Bronchial epithelial cell (primary cell): ENCODE results near the gene SPCS3. TPM values are rescaled to one million over a fixed set of nuclear protein-coding genes. Genes with fewer than 3 reads are reported as not detected.
"Not testable (repeated sequence)": the region's sequence is repeated elsewhere in the genome, so short reads cannot be mapped to it uniquely, and the experiment has no call there.

ENCODE experiments used
- DNase-seq: peaks from one replicate; pipeline ENCODE4 v3.0.0-alpha.2; 2010; ENCODE audit warnings: low read depth
- FAIRE-seq: peaks from 2 replicates; lab custom pipeline; 2011; peaks lifted over from hg19 to GRCh38; lab: Jason Lieb, UNC
- H3K27me3 ChIP-seq: 2 replicates; pipeline ENCODE4 v1.5.1; 2011; ENCODE audit warnings: low read length; ENCODE audit not compliant: control insufficient read depth, insufficient read depth
- H3K36me3 ChIP-seq: 2 replicates; pipeline ENCODE4 v1.5.1; 2011; ENCODE audit warnings: low read length; ENCODE audit not compliant: control insufficient read depth, insufficient read depth
- H3K4me3 ChIP-seq: 2 replicates; pipeline ENCODE4 v1.5.1; 2011; ENCODE audit warnings: mild to moderate bottlenecking, low read depth, low read length, control low read depth
- CTCF ChIP-seq: IDR thresholded peaks from 2 replicates; pipeline ENCODE4 v1.5.1; 2011; ENCODE audit warnings: mild to moderate bottlenecking, moderate library complexity, low read length, control low read depth, inconsistent platforms; ENCODE audit not compliant: insufficient read depth, severe bottlenecking
- total RNA-seq: library from RNA; depleted of rRNA; stranded (reverse); fragments of >200 nt; gene quantifications from 2 replicates; pipeline ENCODE4 v1.2.1, GENCODE V29; 2014

SPCS3 gene
- total RNA-seq, 1 donor from 2014 or later: 143 TPM

DNA sequence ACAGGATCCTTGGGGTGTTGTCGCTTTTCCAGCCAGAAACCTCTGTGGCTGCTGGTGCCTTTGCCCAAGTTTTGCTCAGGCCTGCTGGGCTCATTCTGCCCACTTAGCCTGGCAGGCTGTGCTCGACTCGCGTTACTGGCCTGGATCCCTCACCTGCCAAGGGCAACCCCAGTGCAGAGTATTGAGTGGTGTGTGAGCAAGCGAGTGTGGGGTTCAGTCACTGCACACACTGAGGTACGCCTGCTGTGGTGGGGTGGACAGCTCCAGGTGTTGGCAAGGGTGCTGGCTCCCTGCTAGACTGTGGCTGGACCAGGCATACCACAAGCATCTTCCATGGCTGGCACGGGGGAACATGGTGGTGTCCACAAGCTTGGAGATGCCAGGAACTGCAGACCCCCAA lies 22.6 kb downstream of the SPCS3 start:
- Histone ChIP-seq H3K4me3 (no peak overlapping the region), H3K36me3 (no peaks in the 10 kb centered on the region), H3K27me3 (no peaks in the 10 kb centered on the region)
- TF ChIP-seq CTCF: no peak
- DNase-seq: no peak
- no peak for FAIRE-seq

GRCh38 chr4:176343286-176343685 lies 23.5 kb downstream of the SPCS3 start:
- Histone ChIP-seq H3K36me3 (no peaks in the 10 kb centered on the region), H3K27me3 (no peaks in the 10 kb centered on the region), H3K4me3 (no peak overlapping the region)
- FAIRE-seq: no peak
- no peak for DNase-seq
- TF ChIP-seq CTCF: no peak

- peak; percentile 7 for DNase-seq
- not testable (repeated sequence) for H3K27me3 ChIP-seq, FAIRE-seq, H3K4me3 ChIP-seq, H3K36me3 ChIP-seq
These were observed 25.6 kb downstream of the SPCS3 start for GRCh38 chr4:176345346-176345745.

- DNase-seq, H3K4me3 ChIP-seq, H3K27me3 ChIP-seq, H3K36me3 ChIP-seq, FAIRE-seq: not testable (repeated sequence)
These were observed 27.1 kb downstream of the SPCS3 start for GRCh38 chr4:176346836-176347235.

DNA sequence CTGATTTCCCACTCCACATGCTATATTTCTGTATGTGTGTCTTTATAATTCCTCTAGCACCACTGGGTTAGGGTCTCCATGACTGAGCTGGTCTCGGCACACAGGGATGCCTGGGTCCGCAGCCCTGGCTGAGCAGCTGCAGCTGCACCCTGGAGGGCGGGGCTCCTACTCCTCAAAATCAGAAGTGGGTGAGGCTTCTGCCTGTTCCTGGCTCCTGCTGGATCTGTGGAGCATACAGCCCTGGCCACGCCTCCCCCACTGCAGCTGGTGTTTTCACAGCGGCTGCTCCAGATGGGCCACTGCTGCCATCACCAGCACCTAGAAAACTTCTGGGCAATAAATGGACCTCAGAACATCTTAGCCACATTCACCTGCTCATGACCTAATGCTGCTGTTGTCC lies 30.9 kb downstream of the SPCS3 start:
- no peaks in the 10 kb centered on the region for H3K36me3 ChIP-seq
- FAIRE-seq (no peak), DNase-seq (no peak)
- H3K27me3 ChIP-seq: no peaks in the 10 kb centered on the region
- no peak overlapping the region for H3K4me3 ChIP-seq
- no peak for TF ChIP-seq CTCF

DNA sequence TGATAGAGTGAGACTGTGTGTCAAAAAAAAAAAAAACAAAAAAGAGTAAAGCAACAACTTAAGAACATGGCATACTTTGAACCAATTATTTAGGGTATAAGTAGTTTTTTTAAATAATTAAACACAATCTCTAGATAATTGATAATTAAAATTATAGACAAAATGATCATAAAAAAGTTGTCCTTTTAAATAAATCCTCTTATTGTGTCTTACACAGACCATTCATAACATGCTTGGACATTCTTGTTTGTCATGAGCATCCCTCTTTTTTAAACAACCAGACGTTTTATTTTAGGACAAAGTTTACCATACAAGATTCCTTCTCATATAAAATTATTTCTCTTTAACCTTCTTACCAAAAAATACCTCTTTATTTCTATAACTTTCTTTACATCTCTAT lies 35.1 kb downstream of the SPCS3 start:
- no peak for DNase-seq
- no peak for FAIRE-seq

More for the DNA sequence above, 35.1 kb downstream of the SPCS3 start:
- H3K4me3 ChIP-seq: no peak overlapping the region
- TF ChIP-seq CTCF: no peak
- no peaks in the 10 kb centered on the region for H3K36me3 ChIP-seq
- H3K27me3 ChIP-seq: no peaks in the 10 kb centered on the region
